Measurements from ENCODE around the gene CHRNE. TPM values are rescaled to one million over a fixed set of nuclear protein-coding genes. Genes with fewer than 3 reads are reported as not detected.

CHRNE gene
- total RNA-seq, 1 experiment from 2014 or later, result 0.31 TPM

DNA sequence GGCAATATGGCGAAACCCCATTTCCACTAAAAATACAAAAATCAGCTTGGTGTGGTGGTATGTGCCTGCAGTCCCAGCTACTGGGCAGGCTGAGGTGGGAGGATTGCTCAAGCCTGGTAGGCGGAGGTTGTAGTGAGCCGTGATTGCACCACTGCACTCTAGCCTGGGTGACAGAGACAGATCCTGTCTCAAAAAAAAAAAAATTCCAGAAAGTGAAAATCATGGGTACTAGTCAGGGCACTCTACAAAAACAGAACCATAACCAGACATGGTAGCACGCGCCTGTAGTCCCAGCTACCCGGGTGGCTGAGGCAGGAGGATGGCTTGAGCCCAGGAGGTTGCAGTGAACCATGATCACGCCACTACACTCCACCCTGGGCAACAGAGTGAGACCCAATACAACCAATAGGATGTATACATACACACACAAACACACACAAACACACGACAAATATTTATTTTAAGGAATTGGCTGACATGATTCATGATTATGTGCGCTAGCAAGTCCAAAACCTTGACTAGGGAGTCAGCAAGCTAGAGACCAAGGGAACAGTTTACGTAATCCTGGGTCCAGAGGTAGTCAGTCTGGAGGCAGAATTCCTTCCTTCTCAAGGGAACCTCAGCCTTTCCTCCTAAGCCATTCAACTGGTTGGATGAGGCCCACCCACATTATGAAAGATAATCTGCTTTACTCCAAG is 17.6 kb upstream of the CHRNE start:
- Histone ChIP-seq H3K4me1 (ENCODE audit: insufficient read depth, low read length) (peaks cover 3% of the 10 kb centered on the region; the same call in 1 of the 2 replicates), H2AFZ (ENCODE audit: low read length) (no peak overlapping the region), H3K79me1 (ENCODE audit: insufficient read depth, low read depth, low read length, poor library complexity, severe bottlenecking) (no peaks in the 10 kb centered on the region), H4K91ac (ENCODE audit: insufficient read length, low read depth, low read length) (no peak overlapping the region), H3K9me3 (ENCODE audit: control insufficient read depth, low read depth, low read length) (no peaks in the 10 kb centered on the region), H2BK12ac (ENCODE audit: insufficient read length, low read depth, low read length) (no peak overlapping the region), H3T11ph (ENCODE audit: low read length) (no peak overlapping the region), H3K23ac (ENCODE audit: insufficient read length, low read depth, low read length) (no peak overlapping the region), H4K5ac (ENCODE audit: insufficient read length, low read depth, low read length) (no peak overlapping the region), H2BK15ac (ENCODE audit: low read depth, low read length) (no peak overlapping the region), H3K18ac (ENCODE audit: insufficient read length, low read depth, low read length) (no peak overlapping the region), H2BK5ac (ENCODE audit: insufficient read length, low read length) (no peak overlapping the region), H3K27ac (ENCODE audit: insufficient read length, low read depth, low read length) (no peak overlapping the region), H3K56ac (ENCODE audit: insufficient read length, low read depth, low read length) (no peak overlapping the region), H3K4ac (ENCODE audit: low read depth, low read length) (no peak overlapping the region), H2BK20ac (ENCODE audit: low read depth, low read length, poor library complexity, severe bottlenecking) (no peak overlapping the region), H3K4me2 (ENCODE audit: insufficient read depth, insufficient read length, low read length) (no peak overlapping the region), H3K23me2 (ENCODE audit: insufficient read length, low read depth, low read length, poor library complexity, severe bottlenecking) (no peaks in the 10 kb centered on the region), H2BK120ac (ENCODE audit: low read depth, low read length, poor library complexity, severe bottlenecking) (no peak overlapping the region), H4K8ac (replicated peaks; ENCODE audit: insufficient read length, low read depth, low read length) (no peak overlapping the region), H3K79me2 (ENCODE audit: insufficient read depth, low read length) (no peaks in the 10 kb centered on the region), H3K14ac (ENCODE audit: insufficient read depth, low read length) (no peak overlapping the region), H3K9ac (ENCODE audit: extremely low read depth, insufficient read length, low read length) (no peak overlapping the region), H4K20me1 (ENCODE audit: control insufficient read depth, insufficient read depth, insufficient read length) (no peaks in the 10 kb centered on the region), H3K27me3 (ENCODE audit: insufficient read depth, low read length) (no peaks in the 10 kb centered on the region), H2AK5ac (ENCODE audit: insufficient read length, low read length) (no peak overlapping the region)
- Mint-ChIP-seq H3K9me3 (no peaks in the 10 kb centered on the region), H3K27me3 (ENCODE audit: low read depth) (no peaks in the 10 kb centered on the region; the same call in 1 of the 2 replicates), H3K4me1 (peaks cover 7% of the 10 kb centered on the region in 2 experiments), H3K4me3 (no peak overlapping the region), H3K27ac (no peak overlapping the region), H3K36me3 (ENCODE audit: insufficient read depth in 1 of 3, low read depth in 3 of 3) (no peaks in the 10 kb centered on the region)
- no peak for DNase-seq
- TF ChIP-seq, protein P1, sequence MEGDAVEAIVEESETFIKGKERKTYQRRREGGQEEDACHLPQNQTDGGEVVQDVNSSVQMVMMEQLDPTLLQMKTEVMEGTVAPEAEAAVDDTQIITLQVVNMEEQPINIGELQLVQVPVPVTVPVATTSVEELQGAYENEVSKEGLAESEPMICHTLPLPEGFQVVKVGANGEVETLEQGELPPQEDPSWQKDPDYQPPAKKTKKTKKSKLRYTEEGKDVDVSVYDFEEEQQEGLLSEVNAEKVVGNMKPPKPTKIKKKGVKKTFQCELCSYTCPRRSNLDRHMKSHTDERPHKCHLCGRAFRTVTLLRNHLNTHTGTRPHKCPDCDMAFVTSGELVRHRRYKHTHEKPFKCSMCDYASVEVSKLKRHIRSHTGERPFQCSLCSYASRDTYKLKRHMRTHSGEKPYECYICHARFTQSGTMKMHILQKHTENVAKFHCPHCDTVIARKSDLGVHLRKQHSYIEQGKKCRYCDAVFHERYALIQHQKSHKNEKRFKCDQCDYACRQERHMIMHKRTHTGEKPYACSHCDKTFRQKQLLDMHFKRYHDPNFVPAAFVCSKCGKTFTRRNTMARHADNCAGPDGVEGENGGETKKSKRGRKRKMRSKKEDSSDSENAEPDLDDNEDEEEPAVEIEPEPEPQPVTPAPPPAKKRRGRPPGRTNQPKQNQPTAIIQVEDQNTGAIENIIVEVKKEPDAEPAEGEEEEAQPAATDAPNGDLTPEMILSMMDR (conservative IDR thresholded peaks at IDR 0.05), result no peak
- no CpG with 5 or more reads among the region's 10 CpGs for WGBS (ENCODE audit: extremely low coverage, insufficient read length, low lambda C conversion rate)

Measured in H9 (cell line).